Measurements from ENCODE around the gene UBE2S. TPM values are rescaled to one million over a fixed set of nuclear protein-coding genes. Genes with fewer than 3 reads are reported as not detected.

The UBE2S gene
- total and polyA plus RNA-seq, 2 of the 8 experiments (the other 6 are each of a cell fraction or from before 2014, with no cell fraction given), result 398 to 530 TPM

- ChIA-PET CTCF (ENCODE audit: partially characterized antibody) (interaction anchor here (0.6 to 1.0 kb wide), 4 partner anchors 26 to 277 kb away, joined by 3 read pairs; no protein-coding TSS in a partner anchor), POLR2A (ENCODE audit: partially characterized antibody) (interaction anchor here (0.6 to 5.6 kb wide), 17 partner anchors 8 to 76 kb away, joined by 3 to 57 read pairs (median 3); partner anchors contain the start of genes GARIN5B, KMT5C, TMEM238 and UBE2S)
- TF ChIP-seq RFX5 (IDR thresholded peaks at IDR 0.05; ENCODE audit: borderline replicate concordance, low read depth, low read length), result 0 out of 2 replicates have a peak, but pooled peaks have one; percentile 22
- TF ChIP-seq KDM4A (IDR thresholded peaks at IDR 0.05; ENCODE audit: low read depth, low read length, severe bottlenecking), result peak; percentile 5
- TF ChIP-seq E2F6 (IDR thresholded peaks at IDR 0.05), result peak; percentile 36; the same call in 1 of the 2 replicates
- peak; percentile 8 for TF ChIP-seq EZH2 (IDR thresholded peaks at IDR 0.05; ENCODE audit: low read depth, low read length, severe bottlenecking)
- no peak for TF ChIP-seq GTF2F1 (IDR thresholded peaks at IDR 0.05; ENCODE audit: borderline replicate concordance, low read depth, low read length)
- H3K36me3 ChIP-seq (ENCODE audit: control insufficient read depth in 2 of 4, insufficient read depth in 4 of 4, low read length in 3 of 4), result no peaks in the 10 kb centered on the region
- 18% methylated on average over 20 of the region's 21 CpGs; no CpG with 5 or more reads in 1 of the 2 experiments for WGBS, 2 experiments (ENCODE audit: extremely low coverage in 1 of 2, insufficient coverage in 1 of 2, insufficient read length in 1 of 2, insufficient replicate concordance in 2 of 2, low coverage in 1 of 2, low lambda C conversion rate in 2 of 2, missing lambda C conversion rate in 1 of 2)
- no peak within 1 kb of the TSS for H3K23ac ChIP-seq (ENCODE audit: insufficient read length)
- peak within 1 kb of the TSS; percentile 80; the same call in 1 of the 2 replicates for H4K8ac ChIP-seq (ENCODE audit: extremely low read depth, insufficient read depth, low read length)
- H3K23me2 ChIP-seq (ENCODE audit: low read depth, low read length), result peaks cover 16% of the 10 kb centered on the region
- H3K4me1 ChIP-seq (replicated peaks in 1 of 4; ENCODE audit: control insufficient read depth in 3 of 4, insufficient read depth in 4 of 4, low read length in 3 of 4), result peaks cover 5 to 49% (median 36%) of the 10 kb centered on the region in 4 experiments
- H3K14ac ChIP-seq (ENCODE audit: insufficient read length), result no peak within 1 kb of the TSS
- H3K27ac ChIP-seq (ENCODE audit: low read depth, low read length), result no peak within 1 kb of the TSS
- H4K91ac ChIP-seq (replicated peaks; ENCODE audit: insufficient read length, low read length), result peak within 1 kb of the TSS; percentile 94
- H2BK120ac ChIP-seq (replicated peaks; ENCODE audit: low read depth, low read length), result peak within 1 kb of the TSS; percentile 88
- peak within 1 kb of the TSS; percentile 91 for H3K56ac ChIP-seq (replicated peaks; ENCODE audit: insufficient read length, low read depth, low read length)
- H3K79me2 ChIP-seq (ENCODE audit: control insufficient read depth in 1 of 2, insufficient read depth in 2 of 2, low read length in 2 of 2), result no peaks in the 10 kb centered on the region
- peak within 1 kb of the TSS; percentile 72 to 91 for H3K4me2 ChIP-seq (ENCODE audit: insufficient read depth in 1 of 2, low read depth in 2 of 2, low read length in 2 of 2)
- H3K4me3 ChIP-seq (ENCODE audit: extremely low read depth in 1 of 4, insufficient read depth in 2 of 4, low read depth in 3 of 4, low read length in 4 of 4), result peak within 1 kb of the TSS; percentile 35 to 60 (median 44); a peak in 7 of 8 replicates
- H2AK5ac ChIP-seq (ENCODE audit: low read depth, low read length), result peak within 1 kb of the TSS; percentile 40; the same call in 1 of the 2 replicates
- FAIRE-seq (no peak), DNase-seq (ENCODE audit: low read depth in 1 of 2, low spot score in 2 of 2) (peak in 1 of 2 experiments; percentile 76)
- peak within 1 kb of the TSS; percentile 87; the same call in 1 of the 2 replicates for H2BK12ac ChIP-seq (ENCODE audit: low read depth, low read length)
- 0 out of 2 replicates have a peak within 1 kb of the TSS, but pooled peaks have one; percentile 43 for H2BK20ac ChIP-seq (ENCODE audit: low read length)
- peak within 1 kb of the TSS; percentile 99 for H3K18ac ChIP-seq (ENCODE audit: extremely low read depth, low read length)
- H4K20me1 ChIP-seq (replicated peaks in 1 of 2; ENCODE audit: control insufficient read depth in 1 of 2, insufficient read depth in 2 of 2, low read length in 2 of 2), result peaks cover 0 to 7% of the 10 kb centered on the region in 2 experiments
- H4K5ac ChIP-seq (ENCODE audit: insufficient read length, low read depth, low read length), result peak within 1 kb of the TSS; percentile 84
- H3K9me3 ChIP-seq (ENCODE audit: insufficient read depth in 2 of 2, low read depth in 1 of 2, low read length in 1 of 2), result no peaks in the 10 kb centered on the region
- H2AFZ ChIP-seq (ENCODE audit: low read length), result no peak within 1 kb of the TSS
- H3K9ac ChIP-seq (replicated peaks in 1 of 4; ENCODE audit: extremely low read depth in 1 of 4, low read depth in 3 of 4, low read length in 3 of 4), result peak within 1 kb of the TSS in 2 of 4 experiments; percentile 9 to 13; a peak in 3 of 7 replicates
- peak within 1 kb of the TSS; percentile 88; the same call in 1 of the 2 replicates for H2BK15ac ChIP-seq (ENCODE audit: low read length)
- peaks cover 8 to 34% (median 25%) of the 10 kb centered on the region in 4 experiments for H3K27me3 ChIP-seq (replicated peaks in 1 of 4; ENCODE audit: control insufficient read depth in 3 of 4, extremely low read depth in 1 of 4, insufficient read depth in 3 of 4, low read length in 3 of 4)
- H2BK5ac ChIP-seq (ENCODE audit: low read depth, low read length), result peak within 1 kb of the TSS; percentile 77
- no peaks in the 10 kb centered on the region for H3K79me1 ChIP-seq (ENCODE audit: low read depth, low read length)
- H3K4ac ChIP-seq (replicated peaks; ENCODE audit: insufficient read length, low read depth, low read length), result peak within 1 kb of the TSS; percentile 81
Observed at GRCh38 chr19:55376241-55376933, 31.2 kb downstream of the UBE2S start, which contains the start of gene TMEM190. TMEM190 (plus strand) TSS chr19:55376826; CDS start chr19:55376854, 28 bp downstream.

All from H1 (cell line).